Measurements from ENCODE around the gene HSPBAP1.

Gene HSPBAP1

GRCh38 chr3:122694966-122695365 lies 98.7 kb downstream of the HSPBAP1 start:
- no peaks in the 10 kb centered on the region for H3K79me2 ChIP-seq (ENCODE audit: control insufficient read depth, low read length)
- peak overlapping the region; percentile 77 for H3K4me2 ChIP-seq (ENCODE audit: low read length)
- H3K9me2 ChIP-seq (replicated peaks; ENCODE audit: control insufficient read depth, low read length): no peaks in the 10 kb centered on the region
- no peaks in the 10 kb centered on the region for H3K27me3 ChIP-seq (ENCODE audit: control insufficient read depth, low read length)
- H3K4me3 ChIP-seq (ENCODE audit: low read length): peak overlapping the region; percentile 61
- peaks cover 20% of the 10 kb centered on the region for H3K36me3 ChIP-seq (ENCODE audit: control insufficient read depth, low read length)
- no peaks in the 10 kb centered on the region for H4K20me1 ChIP-seq (ENCODE audit: control insufficient read depth, insufficient read depth, low read depth, low read length)
- no peak for TF ChIP-seq CTCF (IDR thresholded peaks at IDR 0.05; ENCODE audit: low read depth, low read length, poor library complexity, severe bottlenecking)
- TF ChIP-seq EZH2phosphoT487 (IDR thresholded peaks at IDR 0.05; ENCODE audit: borderline replicate concordance, low read length): no peak
- H3K4me1 ChIP-seq (ENCODE audit: control insufficient read depth, low read length): peaks cover 83% of the 10 kb centered on the region
- peak overlapping the region; percentile 74 for H3K27ac ChIP-seq (ENCODE audit: low read depth, low read length)
- peaks cover 13% of the 10 kb centered on the region; the same call in 1 of the 2 replicates for H3F3A ChIP-seq (ENCODE audit: control insufficient read depth, insufficient read depth)
- H3K9me3 ChIP-seq (ENCODE audit: control insufficient read depth, insufficient read depth, low read length): no peaks in the 10 kb centered on the region

- H3K79me2 ChIP-seq (ENCODE audit: control insufficient read depth, low read length): no peaks in the 10 kb centered on the region
- H3K9me3 ChIP-seq (ENCODE audit: control insufficient read depth, insufficient read depth, low read length): no peaks in the 10 kb centered on the region
- TF ChIP-seq CTCF (IDR thresholded peaks at IDR 0.05; ENCODE audit: low read depth, low read length, poor library complexity, severe bottlenecking) (no peak), EZH2phosphoT487 (IDR thresholded peaks at IDR 0.05; ENCODE audit: borderline replicate concordance, low read length) (no peak)
- H3K4me1 ChIP-seq (ENCODE audit: control insufficient read depth, low read length): peaks cover 60% of the 10 kb centered on the region
- no peak overlapping the region for H3K27ac ChIP-seq (ENCODE audit: low read depth, low read length)
- no peaks in the 10 kb centered on the region for H3K9me2 ChIP-seq (replicated peaks; ENCODE audit: control insufficient read depth, low read length)
- no peak overlapping the region for H3K4me3 ChIP-seq (ENCODE audit: low read length)
- no peaks in the 10 kb centered on the region for H3K27me3 ChIP-seq (ENCODE audit: control insufficient read depth, low read length)
- no peaks in the 10 kb centered on the region for H4K20me1 ChIP-seq (ENCODE audit: control insufficient read depth, insufficient read depth, low read depth, low read length)
- peaks cover 13% of the 10 kb centered on the region for H3K36me3 ChIP-seq (ENCODE audit: control insufficient read depth, low read length)
- peaks cover 13% of the 10 kb centered on the region; the same call in 1 of the 2 replicates for H3F3A ChIP-seq (ENCODE audit: control insufficient read depth, insufficient read depth)
- no peak overlapping the region for H3K4me2 ChIP-seq (ENCODE audit: low read length)
Measured at GRCh38 chr3:122692674-122693073, 101.0 kb downstream of the HSPBAP1 start.

- peaks cover 13% of the 10 kb centered on the region; the same call in 1 of the 2 replicates for H3F3A ChIP-seq (ENCODE audit: control insufficient read depth, insufficient read depth)
- H3K4me1 ChIP-seq (ENCODE audit: control insufficient read depth, low read length): peaks cover 45% of the 10 kb centered on the region
- no peak overlapping the region for H3K27ac ChIP-seq (ENCODE audit: low read depth, low read length)
- no peaks in the 10 kb centered on the region for H3K9me2 ChIP-seq (replicated peaks; ENCODE audit: control insufficient read depth, low read length)
- no peaks in the 10 kb centered on the region for H3K9me3 ChIP-seq (ENCODE audit: control insufficient read depth, insufficient read depth, low read length)
- H3K27me3 ChIP-seq (ENCODE audit: control insufficient read depth, low read length): no peaks in the 10 kb centered on the region
- TF ChIP-seq CTCF (IDR thresholded peaks at IDR 0.05; ENCODE audit: low read depth, low read length, poor library complexity, severe bottlenecking): no peak
- no peak for TF ChIP-seq EZH2phosphoT487 (IDR thresholded peaks at IDR 0.05; ENCODE audit: borderline replicate concordance, low read length)
- H3K4me2 ChIP-seq (ENCODE audit: low read length): no peak overlapping the region
- peaks cover 4% of the 10 kb centered on the region for H3K36me3 ChIP-seq (ENCODE audit: control insufficient read depth, low read length)
- H4K20me1 ChIP-seq (ENCODE audit: control insufficient read depth, insufficient read depth, low read depth, low read length): no peaks in the 10 kb centered on the region
- no peak overlapping the region for H3K4me3 ChIP-seq (ENCODE audit: low read length)
- no peaks in the 10 kb centered on the region for H3K79me2 ChIP-seq (ENCODE audit: control insufficient read depth, low read length)
Measured at GRCh38 chr3:122691195-122691594, 102.4 kb downstream of the HSPBAP1 start.
